Activated CD8-positive, alpha-beta memory T cell treated with anti-CD3 and anti-CD28 coated beads for 1 hour (primary cell): ENCODE data around the gene FEV.

Experiments used
- DNase-seq, 2 donors: peaks; one replicate each; pipeline ENCODE4 v3.0.0-alpha.2; 2020; ENCODE audit warnings: low read depth in 1 of 2; ENCODE audit errors: extremely low read depth in 1 of 2

Gene FEV

DNA sequence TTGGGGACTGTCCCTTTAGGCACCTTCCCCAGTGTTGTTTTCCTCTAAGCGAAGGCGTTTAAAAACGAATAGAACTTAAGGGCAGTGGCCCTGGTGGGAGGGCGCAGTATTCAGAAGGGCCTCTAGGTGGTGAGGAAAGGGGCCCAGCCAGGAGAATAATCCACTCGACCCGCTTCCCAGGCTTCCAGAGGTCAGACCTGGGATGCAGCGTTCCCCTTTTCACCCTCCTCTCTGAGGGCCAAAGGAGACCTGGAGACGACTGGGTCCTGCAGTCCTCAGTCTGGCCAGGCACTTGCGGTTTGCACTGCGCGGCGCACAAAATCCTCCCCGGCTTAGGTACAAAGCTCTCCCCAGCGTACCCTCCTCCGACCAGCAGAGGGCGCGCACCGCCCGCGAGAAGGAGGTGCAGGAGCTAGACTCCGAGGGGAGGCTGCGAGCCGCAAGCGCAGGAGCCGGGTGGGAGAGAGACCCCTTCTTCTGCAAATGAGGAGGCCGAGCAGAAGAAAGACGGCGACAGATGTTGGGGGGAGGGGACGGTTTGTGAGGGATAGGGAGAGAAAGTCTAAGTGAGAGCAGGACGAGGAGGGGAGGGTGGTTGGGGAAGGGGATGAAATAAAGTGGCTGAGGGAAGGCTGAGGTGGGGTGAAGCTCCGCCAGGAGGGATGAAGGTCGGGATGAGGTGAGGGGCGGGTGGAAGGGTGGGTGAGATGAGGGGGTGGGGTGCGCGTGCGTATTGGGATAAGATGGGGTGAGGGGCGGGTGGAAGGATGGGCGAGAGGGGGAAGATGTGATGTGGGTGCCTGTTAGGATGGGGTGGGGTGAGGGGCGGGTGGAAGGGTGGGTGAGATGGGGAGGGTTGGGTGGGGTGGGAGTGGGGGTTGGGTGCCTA is 4.9 kb downstream of the FEV start:
- peak; percentile 55 to 77 for DNase-seq

DNA sequence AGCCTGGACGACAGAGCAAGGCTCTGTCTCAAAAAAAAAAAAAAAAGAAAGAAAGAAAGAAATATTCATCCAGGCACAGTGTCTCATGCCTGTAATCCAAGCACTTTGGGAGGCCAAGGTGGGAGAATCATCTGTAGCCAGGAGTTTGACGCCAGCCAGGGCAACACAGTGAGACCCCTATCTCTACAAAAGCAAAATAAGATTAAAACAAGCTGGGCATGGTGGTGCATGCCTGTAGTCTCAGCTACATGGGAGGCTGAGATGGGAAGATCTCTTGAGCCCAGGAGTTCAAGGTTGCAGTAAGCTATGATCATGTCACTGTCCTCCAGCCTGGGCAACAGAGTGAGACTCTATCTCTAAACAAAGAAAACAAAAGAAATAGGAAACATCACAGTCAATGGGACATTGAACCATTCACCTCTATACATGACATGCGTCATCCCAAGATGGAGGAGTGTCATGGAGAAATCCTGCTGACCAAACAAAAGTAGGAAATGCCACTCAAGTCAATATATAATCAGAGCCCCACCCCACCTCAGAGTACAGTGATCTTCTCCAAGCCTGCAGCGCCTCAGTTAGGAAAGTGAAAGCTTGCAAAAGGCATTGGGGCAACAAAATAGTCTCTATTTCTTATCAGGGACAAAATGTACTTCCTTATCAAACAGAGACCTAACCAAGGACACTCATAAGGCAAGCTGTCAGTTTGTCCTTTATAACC is 9.8 kb downstream of the FEV start:
- no peak for DNase-seq

DNA sequence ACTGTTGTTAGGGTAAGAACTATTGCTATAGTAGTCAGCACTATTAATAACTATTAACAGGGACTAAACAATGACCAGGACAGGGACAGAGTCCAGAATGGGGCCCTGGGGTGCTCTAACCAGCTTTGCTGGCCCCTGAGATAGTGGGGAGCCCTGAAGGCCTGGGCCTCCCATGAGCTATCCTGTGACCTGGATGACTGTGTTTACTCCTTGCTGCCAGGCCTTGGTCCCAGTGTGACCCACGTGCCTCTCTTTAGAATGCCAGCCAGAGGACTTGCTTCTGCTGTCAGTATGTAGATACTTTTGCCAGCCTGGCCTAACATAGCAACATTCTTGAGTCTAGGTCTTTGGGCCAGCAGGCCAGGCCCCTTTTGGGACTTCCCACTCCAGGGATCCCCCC is 14.1 kb downstream of the FEV start:
- DNase-seq: no peak

DNA sequence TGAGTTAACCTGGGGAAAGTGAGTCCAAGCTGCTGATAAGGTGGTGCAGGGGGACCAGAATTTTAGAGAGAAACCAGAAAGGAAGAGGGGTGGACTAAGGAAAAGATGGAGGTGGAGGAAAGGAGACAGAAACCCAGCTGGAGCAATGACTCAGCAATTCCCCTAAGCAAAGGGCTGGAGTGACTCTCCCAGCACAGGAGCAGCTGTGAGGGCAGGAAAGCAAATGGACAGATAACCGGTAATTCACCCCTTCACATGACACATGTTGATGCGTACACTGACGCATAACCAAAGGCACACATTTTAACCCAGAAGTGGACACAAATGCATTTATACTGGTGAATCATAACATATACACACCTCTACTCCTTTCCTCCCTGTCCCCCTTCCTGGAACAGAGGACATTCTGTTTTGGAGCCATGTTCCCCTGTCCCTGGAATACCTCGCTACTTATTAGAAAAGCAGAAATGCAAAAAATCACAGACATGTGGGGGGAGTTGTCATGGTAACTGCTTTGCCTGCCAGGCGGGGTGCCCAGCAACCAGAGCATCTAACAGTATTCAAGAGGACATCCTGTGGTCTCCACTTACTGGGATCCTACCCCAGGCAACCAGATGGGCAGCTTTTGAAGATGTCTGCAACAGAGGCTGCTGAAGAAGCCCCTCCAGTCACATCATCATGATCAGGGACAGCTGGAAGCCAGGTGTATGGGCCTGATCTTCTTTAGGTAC is 20.8 kb downstream of the FEV start:
- DNase-seq: no peak

DNA sequence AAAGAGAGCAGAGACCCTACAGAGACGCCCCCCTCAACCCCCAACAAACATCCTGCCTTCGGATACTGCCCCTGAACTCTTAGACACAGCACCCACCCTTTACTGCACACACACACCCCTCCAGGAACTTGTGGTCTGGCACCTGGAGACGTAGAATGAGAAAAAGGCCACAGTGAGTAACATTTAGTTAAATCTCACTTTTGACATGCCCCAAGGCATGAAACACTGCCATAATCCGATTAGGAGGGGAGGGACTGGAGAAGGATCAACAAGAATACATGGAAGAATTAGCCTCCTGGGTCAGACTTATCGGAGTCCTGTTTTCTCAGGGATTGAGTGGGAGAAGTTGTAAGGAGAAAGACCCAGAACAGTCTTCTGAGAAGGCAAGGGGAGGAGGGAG is 21.4 kb downstream of the FEV start:
- DNase-seq: no peak

DNA sequence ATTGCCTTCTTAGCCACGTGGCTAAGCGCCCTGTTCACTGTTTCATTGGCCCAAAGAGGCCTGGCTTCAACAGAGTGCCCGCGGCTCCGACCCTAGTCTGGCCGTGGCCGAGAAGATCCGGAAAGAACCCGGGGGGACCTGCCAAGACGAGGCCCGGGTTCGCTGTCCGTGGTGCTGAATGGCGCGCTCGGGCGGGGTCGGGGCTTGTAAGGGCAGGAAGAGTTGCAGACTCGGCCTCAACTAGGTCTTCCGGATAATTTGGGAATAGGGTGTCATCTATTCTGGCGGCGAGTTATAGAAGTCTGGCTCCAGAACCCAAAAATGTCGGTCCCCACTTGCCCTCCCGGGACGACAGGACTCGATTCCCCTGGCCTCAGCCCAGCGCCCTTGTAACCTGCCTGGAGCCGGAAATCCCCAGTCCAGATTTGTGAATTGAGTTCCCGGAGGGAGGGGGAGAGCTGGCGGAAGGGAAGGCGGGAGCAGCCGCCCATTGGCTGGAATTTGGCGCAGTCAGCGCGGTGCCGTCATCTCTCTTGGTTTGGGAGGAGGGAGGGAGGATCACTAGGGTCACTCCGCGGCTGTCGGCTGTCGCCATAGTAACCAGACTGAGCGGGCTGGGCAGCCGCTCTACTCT is 22.0 kb downstream of the FEV start:
- peak in 1 of 2 donors; percentile 49 for DNase-seq

DNA sequence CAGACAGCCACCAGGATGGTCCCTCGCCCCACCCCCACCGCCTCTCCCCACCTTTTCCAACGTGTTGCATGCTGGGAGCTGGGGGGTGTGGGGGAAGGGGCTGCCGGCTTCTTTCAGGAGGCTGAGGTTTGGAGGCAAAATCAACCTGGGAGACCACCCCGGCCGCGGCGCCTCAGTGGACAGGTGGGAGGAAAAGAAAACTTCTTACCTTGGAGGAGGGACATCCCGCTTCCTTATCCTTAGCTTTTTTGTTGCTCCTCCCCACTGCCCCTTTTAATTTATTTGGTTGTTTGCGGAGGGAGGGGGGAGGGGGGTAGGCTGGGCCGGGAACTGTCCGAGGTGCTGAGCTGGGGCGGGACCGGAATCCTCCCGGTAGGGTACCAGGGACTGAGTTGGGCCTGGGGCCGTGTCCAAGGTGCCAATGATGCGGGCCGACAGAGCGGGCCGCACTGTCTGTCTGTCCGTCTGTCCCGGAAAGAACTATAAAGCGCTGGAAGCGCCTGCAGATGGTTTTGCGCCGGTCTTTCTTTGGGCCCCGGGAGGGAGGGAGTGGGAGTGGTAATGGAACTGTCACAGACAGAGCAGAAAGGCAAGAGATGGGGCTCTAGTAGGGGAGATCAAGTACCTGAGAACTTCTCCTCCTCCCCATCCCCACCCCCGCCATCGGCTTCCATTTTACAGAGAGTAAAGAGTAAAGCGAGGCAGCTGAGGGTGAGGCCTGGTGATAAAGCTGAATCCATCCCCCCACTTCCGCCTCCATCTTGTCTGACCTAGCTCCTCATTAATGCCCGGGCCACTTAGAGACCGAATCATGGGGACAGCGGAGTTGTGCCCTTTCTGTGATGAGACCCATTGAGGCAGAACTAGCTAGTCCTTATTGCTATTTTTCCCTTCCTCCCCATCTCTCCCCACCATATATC is 23.1 kb downstream of the FEV start:
- no peak for DNase-seq

DNA sequence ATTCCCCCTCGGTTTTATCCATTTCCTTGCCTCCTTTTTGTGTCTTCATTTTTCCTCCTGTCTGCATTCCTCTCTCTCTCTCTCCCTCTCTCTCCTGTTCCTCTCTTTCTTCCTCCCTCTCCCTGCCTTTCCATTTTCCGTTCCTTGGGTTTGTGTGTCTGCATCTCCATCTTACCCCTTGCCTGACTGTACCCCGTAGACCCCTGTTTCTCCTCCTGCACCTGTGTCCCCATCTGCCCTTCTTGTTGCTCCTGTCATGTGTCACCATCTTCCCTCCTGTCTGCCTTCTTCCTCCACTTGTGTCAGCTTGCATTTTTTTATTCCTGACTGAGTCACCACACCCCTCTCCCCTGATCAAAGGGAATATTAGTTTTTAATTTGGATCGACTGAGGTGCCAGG is 23.8 kb downstream of the FEV start:
- DNase-seq: no peak

DNA sequence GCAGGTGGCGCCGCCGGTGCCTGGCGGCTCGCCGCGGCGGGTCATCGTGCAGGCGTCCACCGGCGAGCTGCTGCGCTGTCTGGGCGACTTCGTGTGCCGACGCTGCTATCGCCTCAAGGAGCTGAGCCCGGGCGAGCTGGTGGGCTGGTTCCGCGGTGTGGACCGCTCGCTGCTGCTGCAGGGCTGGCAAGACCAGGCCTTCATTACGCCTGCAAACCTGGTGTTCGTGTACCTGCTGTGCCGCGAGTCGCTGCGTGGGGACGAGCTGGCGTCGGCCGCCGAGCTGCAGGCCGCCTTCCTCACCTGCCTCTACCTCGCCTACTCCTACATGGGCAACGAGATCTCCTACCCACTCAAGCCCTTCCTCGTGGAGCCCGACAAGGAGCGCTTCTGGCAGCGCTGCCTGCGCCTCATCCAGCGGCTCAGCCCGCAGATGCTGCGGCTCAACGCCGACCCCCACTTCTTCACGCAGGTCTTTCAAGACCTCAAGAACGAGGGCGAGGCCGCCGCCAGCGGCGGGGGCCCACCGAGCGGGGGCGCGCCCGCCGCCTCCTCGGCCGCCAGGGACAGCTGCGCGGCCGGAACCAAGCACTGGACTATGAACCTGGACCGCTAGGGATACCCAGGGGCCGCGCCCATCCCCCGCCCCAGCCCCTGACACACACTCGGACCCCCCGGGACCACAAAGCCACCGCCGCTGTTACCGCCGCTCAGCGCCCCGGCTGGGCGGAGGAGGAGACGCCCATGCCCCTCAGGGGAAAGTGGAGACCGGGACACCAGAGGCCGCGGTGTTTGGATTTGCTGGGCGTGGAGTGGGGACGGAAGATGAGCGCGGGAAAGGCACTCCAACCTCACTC is 24.4 kb downstream of the FEV start:
- DNase-seq: no peak

DNA sequence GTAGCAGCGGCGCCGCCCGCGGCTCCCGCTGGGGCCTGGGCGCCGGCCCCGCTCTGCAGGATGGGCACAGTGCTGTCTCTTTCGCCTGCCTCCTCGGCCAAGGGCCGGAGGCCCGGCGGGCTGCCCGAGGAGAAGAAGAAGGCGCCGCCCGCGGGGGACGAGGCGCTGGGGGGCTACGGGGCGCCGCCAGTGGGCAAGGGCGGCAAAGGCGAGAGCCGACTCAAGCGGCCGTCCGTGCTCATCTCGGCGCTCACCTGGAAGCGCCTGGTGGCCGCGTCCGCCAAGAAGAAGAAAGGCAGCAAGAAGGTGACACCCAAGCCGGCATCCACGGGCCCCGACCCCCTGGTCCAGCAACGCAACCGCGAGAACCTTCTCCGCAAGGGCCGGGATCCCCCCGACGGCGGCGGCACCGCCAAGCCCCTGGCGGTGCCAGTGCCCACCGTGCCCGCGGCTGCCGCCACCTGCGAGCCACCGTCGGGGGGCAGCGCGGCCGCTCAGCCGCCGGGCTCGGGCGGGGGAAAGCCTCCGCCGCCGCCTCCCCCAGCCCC is 25.1 kb downstream of the FEV start:
- no peak for DNase-seq

DNA sequence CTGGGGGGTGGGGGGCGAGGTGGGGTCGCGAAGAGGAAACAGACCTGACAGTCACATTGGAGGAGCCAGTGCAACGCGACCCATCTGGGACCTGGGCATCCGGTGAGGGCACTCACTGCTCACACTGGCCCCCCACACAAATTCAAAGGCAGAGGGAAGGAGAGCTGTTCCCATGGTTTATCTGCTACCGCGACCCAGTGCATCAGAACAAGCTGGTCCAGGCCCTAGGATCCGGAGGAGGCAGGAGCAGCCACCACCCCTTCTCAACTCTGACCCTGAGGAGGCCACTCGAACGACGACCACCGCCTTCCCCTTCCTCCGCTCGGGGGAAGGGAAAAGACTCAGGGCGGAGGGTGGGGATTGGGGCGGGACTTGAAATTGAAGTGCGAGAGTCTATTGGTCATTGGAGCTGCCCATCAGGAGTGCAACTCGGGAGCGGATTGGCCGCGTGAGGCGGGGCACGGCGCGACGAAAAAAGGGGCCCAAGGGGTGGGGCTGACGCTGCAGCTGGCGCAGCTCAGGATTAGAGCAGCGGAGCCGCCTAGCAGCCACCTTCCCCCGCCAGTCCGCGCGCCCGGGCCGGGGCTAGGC is 25.7 kb downstream of the FEV start, which contains the start of gene CDK5R2:
TSS of gene CDK5R2 (plus strand) at position 526 of the 591 bp plus-strand sequence. CDS start 155 bp downstream, outside the sequence.
- peak; percentile 8 to 31 for DNase-seq

DNA sequence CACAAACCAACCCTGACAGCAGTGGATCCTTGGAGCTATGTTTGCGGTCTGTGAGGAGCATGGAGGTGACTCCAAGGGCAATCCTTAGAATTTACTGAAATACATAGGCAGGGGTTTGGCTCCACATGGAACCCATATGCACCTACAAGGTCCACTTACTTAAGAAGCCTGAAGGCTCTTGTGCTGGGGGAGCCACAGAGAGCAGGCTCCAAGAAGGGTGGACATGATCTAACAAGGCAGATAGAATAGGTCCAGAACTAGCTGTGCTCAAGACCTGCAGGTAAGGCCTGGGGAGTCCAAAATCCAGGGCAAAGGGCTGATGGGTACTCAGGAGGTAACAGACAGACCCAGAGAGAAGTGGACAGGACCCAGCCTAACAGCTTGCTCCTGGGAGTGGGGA is 26.7 kb downstream of the FEV start:
- no peak for DNase-seq

DNA sequence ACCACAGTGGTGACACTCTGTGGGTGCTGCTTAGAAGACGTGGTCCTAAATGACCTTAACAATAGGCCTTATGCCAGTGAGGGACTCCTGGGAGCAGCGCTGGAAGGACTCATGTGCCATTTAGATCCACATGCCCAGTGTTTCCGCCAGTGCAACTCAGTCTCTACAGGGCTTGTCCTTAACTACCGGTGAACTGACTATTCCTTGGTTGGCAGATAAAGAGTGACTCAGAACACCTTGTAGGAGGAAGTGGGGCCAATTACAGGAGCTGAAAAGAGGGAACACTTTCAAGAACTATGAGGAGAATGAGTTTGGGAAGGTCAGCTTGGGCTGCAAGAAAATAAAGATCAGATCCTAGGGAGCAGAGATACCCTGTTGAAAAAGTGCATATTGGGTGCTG is 27.3 kb downstream of the FEV start:
- no peak for DNase-seq

DNA sequence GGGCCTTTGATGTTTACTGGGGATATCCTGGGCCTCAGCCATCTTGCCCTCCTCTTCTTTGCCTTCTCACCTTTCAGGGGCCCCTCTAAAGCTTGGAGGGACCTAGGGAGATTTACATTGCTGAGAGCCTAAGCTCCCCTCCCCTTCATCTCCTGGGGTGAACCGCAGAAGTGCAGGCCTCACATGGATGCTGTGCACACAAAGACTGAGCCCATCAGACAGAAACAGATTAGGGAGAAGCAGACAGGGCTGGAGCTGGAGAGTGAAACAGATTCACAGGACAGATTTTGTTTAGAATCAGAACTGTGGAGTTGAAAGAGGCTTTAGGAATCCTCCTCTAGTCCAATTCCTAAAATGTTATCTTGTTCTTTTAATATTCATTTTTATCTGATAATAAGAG is 28.9 kb downstream of the FEV start:
- DNase-seq: no peak

DNA sequence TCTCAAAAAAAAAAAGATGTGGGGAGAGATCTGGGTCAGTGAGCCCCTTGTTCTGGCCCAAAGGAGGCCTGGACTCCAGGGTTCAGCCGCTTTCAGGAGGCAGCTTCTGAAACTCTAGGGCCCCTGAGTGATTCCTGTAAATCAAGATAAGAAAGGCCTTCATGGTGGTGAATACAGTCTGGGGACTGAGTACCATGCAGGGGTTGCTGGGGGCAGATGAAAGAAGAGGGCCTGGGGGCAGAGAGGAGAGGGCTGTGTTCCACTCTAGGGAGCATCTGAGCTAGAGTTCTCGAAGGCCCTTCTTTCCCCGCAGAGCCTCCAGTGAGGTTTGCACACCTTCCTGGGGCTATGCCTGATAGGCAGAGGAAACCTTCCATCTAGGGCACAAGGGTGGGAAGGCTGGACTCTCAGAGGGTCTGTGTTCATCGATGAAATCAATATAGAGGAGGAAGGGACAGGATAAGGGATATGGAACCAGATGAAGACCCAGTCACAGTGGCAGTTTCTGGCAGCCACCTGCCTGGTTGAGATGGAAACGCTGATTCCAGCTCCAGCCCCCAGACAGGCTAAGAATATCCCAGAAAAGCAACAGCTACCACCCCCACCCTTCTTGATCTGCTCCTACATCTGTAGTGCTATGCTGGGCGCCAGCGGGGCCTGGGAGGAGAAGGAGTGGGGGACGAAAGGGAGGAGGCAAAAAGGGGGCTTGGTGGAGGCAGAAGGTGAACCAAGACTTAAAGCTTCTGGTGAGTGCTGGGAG is 30.3 kb downstream of the FEV start:
- no peak for DNase-seq

DNA sequence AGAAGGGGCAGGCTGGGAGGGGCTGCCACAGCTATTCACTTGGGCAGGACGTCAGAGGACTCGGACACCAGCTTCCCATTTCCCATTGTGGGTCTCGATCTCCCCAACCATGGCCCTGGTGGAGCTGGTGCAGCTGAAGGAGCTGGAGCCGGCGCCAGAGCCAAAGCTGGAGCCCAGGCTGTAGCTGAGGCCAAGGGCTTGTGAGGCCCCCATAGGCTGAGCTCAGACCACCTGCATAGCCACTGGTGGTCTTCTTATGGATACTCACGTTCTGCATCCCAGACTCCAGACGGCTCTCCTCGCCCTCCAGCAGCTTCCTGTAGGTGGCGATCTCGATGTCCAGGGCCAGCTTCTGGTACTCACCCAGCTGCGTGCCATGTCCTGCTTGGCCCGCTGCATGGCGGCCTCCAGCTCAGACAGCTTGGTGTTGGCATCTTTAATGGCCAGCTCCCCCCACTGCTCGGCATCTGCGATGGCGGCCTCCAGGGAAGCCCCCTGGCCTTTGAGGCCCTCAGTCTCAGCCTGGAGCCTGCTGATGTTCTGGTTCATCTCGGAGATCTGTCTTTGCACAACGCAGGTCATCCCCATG is 31.5 kb downstream of the FEV start:
- DNase-seq: no peak

DNA sequence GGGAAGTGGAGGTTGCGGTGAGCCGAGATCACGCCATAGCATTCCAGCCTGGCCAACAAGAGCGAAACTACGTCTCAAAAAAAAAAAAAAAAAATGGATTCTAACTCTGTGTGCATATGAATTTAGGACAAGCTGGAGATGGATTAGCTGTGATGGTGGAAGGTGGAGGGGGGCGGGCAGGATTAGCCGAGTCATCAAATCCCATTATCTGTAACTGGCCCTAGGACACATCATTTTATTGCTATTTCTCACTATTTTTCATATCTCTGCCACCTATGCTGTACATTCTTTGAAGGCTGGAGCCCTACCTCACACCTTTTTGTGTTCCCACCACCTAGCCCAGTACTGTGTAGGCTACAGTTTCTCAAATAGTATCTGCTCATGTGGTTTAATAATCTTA is 32.8 kb downstream of the FEV start:
- no peak for DNase-seq
